Measurements from ENCODE around the gene PEX3.

Gene PEX3

DNA sequence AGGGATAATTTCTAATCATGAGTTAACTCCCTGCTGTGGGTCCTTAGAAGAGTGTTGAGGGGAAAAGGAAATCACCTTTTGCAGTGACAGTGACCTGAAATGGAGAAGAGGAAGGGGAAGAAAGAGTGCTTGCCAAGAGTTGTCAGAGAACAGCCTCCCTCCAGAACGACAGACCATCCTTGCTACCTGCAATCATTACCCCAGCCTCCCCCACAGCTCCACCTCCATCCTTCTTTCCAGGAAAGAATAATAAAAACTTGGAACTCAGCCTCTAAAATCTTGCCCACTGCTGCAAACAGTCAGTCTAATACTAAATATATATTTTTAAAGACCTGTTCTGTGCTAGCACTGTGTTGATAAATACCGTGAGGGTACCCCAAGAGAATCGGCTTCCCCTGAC, 89.6 kb downstream of the PEX3 start:
- DNase-seq: no peak
